ENCODE results near the gene YY1.
"Not testable (repeated sequence)": the region's sequence is repeated elsewhere in the genome, so short reads cannot be mapped to it uniquely, and the experiment has no call there.

The YY1 gene

GRCh38 chr14:100279133-100279532 lies 40.2 kb downstream of the YY1 start:
- Mint-ChIP-seq H3K27ac (no peak overlapping the region), H3K4me3 (no peak overlapping the region), H3K9me3 (no peaks in the 10 kb centered on the region), H3K4me1 (ENCODE audit: low read depth) (peaks cover 44% of the 10 kb centered on the region), H3K27me3 (peaks cover under 1% of the 10 kb centered on the region), H3K36me3 (ENCODE audit: low read depth) (peaks cover 90% of the 10 kb centered on the region)
- intact Hi-C loops (cut with micrococcal nuclease) = loop anchor here (5.0 kb wide), 1 partner anchor 37 kb away; no protein-coding TSS in a partner anchor

DNA sequence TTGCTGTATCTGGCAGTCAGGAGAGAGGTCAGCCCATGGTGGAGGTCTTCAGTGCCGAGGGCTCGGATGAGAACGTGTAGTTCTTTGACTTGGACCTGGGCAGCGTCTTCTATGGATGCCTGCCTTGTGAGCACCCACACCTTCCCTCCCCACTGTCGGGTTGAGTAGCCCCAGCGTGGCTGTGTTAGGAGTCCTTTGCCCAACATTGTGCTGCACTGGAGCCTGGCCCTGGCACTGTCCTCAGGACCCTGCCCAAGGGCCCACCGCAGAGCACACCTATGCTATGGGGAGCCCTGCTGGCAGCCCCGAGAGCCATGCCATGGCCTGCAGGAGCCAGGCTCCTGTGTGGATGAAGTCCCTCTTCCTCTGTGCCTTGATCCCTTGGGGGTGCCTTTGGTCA lies 40.6 kb downstream of the YY1 start:
- Mint-ChIP-seq H3K27ac (no peak overlapping the region), H3K9me3 (no peaks in the 10 kb centered on the region), H3K4me3 (no peak overlapping the region), H3K4me1 (ENCODE audit: low read depth) (peaks cover 44% of the 10 kb centered on the region), H3K36me3 (ENCODE audit: low read depth) (peaks cover 86% of the 10 kb centered on the region), H3K27me3 (peaks cover 5% of the 10 kb centered on the region)
- intact Hi-C loops (cut with micrococcal nuclease) = loop anchor here (5.0 kb wide), 1 partner anchor 37 kb away; no protein-coding TSS in a partner anchor

DNA sequence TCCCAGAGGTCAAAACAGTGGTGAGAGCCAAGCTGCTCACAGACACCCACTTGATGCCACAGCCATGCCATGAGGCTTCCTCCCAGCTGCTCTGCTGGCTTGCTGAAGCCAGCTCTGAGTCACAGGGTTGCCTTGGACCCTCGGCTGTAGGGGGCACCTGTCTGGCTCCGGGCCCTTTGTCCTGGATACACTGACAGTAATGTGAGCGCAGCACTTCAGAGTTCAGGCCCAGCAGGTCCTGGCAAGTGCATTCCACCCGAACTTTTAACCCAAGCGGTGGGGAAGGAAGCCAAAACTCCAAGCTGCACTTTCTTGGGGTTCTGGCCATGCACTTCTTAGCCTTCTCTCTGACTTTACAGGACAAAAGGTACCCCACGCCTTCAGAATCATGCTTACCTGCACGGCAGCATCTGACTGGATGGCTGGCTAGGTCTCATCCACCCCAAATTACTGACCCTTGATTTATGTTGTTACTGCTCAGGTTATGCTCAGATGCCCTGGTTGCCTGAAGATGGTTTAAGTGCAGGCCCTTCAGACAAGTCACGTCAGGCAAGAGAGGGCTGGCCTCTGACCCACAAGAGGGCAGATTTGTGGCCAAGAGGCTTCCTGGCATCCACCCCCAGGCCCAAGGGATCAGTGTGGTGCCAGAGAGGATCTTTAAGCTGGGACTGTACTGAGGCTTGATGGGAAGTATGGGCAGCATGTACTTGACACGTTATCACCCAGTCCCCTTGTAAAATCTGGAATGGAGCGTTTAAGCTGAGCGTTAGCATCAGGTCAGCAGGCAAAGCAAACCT lies 42.5 kb downstream of the YY1 start:
- Mint-ChIP-seq H3K4me1 (ENCODE audit: low read depth) (peaks cover 39% of the 10 kb centered on the region), H3K4me3 (no peak overlapping the region), H3K27me3 (peaks cover 5% of the 10 kb centered on the region), H3K9me3 (no peaks in the 10 kb centered on the region), H3K27ac (no peak overlapping the region), H3K36me3 (ENCODE audit: low read depth) (peaks cover 67% of the 10 kb centered on the region)
- intact Hi-C loops (cut with micrococcal nuclease) = loop anchor here (10.0 kb wide), 1 partner anchor 373 kb away; no protein-coding TSS in a partner anchor

DNA sequence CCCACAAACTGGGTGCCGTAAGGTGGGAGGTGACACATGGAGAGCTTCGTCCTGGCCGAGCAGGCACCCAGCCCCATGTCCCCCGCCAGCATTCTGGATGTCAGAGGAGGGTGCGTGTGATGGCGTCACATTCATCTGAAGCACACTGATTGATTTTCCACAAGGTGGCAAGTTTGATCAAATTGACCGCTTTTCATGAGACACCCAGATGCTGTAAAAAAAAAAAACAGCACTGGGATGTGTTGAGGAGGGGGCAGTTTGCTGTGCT lies 43.1 kb downstream of the YY1 start:
- no peaks in the 10 kb centered on the region for H3K9me3 Mint-ChIP-seq
- peaks cover 39% of the 10 kb centered on the region for H3K4me1 Mint-ChIP-seq (ENCODE audit: low read depth)
- intact Hi-C loops (cut with micrococcal nuclease) = loop anchor here (10.0 kb wide), 1 partner anchor 373 kb away; no protein-coding TSS in a partner anchor
- H3K36me3 Mint-ChIP-seq (ENCODE audit: low read depth) = peaks cover 61% of the 10 kb centered on the region
- no peak overlapping the region for H3K27ac Mint-ChIP-seq
- peaks cover 5% of the 10 kb centered on the region for H3K27me3 Mint-ChIP-seq
- no peak overlapping the region for H3K4me3 Mint-ChIP-seq

DNA sequence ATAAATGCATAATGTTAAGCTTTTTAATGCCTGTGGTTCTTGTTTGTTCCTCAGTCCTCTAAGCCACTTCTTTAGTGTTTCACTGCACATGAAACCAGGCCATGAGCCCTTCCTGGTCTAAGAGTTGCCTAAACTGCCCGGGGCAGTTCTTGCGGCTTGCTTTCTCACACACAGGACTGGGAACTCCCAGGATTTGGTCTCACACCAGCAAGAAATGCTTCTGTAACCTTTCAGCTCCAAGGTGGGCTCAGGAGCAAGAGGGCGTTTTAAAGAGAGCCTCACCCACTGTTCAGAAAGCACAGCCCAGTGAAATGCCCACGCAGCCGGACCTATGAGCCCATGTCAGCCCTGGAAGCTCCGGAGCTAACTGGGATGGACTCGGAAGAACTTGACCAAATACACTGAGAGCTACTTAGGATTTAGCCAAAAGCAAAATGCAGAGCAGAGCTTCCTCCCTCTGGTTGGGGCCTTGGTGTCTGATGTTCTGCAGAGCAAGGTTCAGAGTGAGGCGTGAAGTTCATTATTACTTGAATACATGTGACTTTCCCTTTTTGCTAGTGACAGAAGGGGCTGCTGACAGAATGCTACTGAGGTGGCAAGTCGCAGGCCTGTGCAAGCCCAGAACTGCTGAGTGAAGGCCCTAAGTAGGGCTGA lies 43.9 kb downstream of the YY1 start:
- Mint-ChIP-seq H3K27me3 (peaks cover 5% of the 10 kb centered on the region), H3K36me3 (ENCODE audit: low read depth) (peaks cover 53% of the 10 kb centered on the region), H3K4me1 (ENCODE audit: low read depth) (peaks cover 34% of the 10 kb centered on the region), H3K27ac (no peak overlapping the region), H3K9me3 (no peaks in the 10 kb centered on the region), H3K4me3 (no peak overlapping the region)
- intact Hi-C loops (cut with micrococcal nuclease) = loop anchor here (10.0 kb wide), 1 partner anchor 372 kb away; no protein-coding TSS in a partner anchor

GRCh38 chr14:100283436-100283835 lies 44.5 kb downstream of the YY1 start:
- not testable (repeated sequence) for H3K27me3 Mint-ChIP-seq, H3K27ac Mint-ChIP-seq, H3K9me3 Mint-ChIP-seq, H3K4me3 Mint-ChIP-seq
- intact Hi-C loops (cut with micrococcal nuclease) = loop anchor here (10.0 kb wide), 1 partner anchor 371 kb away; no protein-coding TSS in a partner anchor
- Mint-ChIP-seq H3K36me3 (ENCODE audit: low read depth) (peaks cover 49% of the 10 kb centered on the region), H3K4me1 (ENCODE audit: low read depth) (peaks cover 32% of the 10 kb centered on the region)

GRCh38 chr14:100283984-100284881 lies 45.3 kb downstream of the YY1 start:
- Mint-ChIP-seq H3K9me3 (no peaks in the 10 kb centered on the region), H3K4me1 (ENCODE audit: low read depth) (peaks cover 24% of the 10 kb centered on the region), H3K27me3 (peaks cover 5% of the 10 kb centered on the region), H3K36me3 (ENCODE audit: low read depth) (peaks cover 52% of the 10 kb centered on the region), H3K4me3 (peak overlapping the region; percentile 77), H3K27ac (peak overlapping the region; percentile 77)
- intact Hi-C loops (cut with micrococcal nuclease) = loop anchor here (10.0 kb wide), 1 partner anchor 371 kb away; no protein-coding TSS in a partner anchor

- intact Hi-C loops (cut with micrococcal nuclease) = loop anchor here (1.0 to 10.0 kb wide), 2 partner anchors 93 to 370 kb away; no protein-coding TSS in a partner anchor
- H3K9me3 Mint-ChIP-seq = no peaks in the 10 kb centered on the region
- peaks cover 52% of the 10 kb centered on the region for H3K36me3 Mint-ChIP-seq (ENCODE audit: low read depth)
- peaks cover 5% of the 10 kb centered on the region for H3K27me3 Mint-ChIP-seq
- peaks cover 21% of the 10 kb centered on the region for H3K4me1 Mint-ChIP-seq (ENCODE audit: low read depth)
- H3K4me3 Mint-ChIP-seq = peak overlapping the region; percentile 77
- H3K27ac Mint-ChIP-seq = peak overlapping the region; percentile 77
These were observed 46.3 kb downstream of the YY1 start for GRCh38 chr14:100285021-100285912.

DNA sequence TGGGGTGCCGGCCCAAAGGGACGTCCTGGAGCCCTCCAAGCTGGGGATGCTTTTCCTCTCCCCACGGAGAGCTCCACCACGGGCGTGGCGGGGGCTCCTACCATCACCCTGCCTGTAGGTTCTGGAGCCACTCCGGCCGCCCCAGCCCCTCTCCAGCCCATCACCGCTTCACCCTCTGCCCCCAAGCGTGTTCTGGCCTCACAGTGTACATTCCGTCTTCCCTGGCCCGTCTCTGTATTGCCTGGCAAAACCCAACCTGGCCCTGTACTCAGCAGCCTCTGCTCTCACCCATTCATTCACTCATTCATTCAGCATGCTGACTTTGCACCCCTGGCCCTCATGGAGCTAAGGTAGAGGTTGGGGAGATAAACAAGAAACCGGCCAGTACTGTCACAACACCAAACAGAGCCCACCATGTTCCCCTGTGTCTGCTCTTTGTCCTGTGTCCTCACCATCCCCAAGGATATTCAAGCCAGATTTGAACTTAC lies 47.0 kb downstream of the YY1 start:
- intact Hi-C loops (cut with micrococcal nuclease) = loop anchor here (1.0 to 10.0 kb wide), 2 partner anchors 92 to 369 kb away; no protein-coding TSS in a partner anchor
- H3K36me3 Mint-ChIP-seq (ENCODE audit: low read depth) = peaks cover 52% of the 10 kb centered on the region
- H3K4me1 Mint-ChIP-seq (ENCODE audit: low read depth) = peaks cover 27% of the 10 kb centered on the region
- H3K27ac Mint-ChIP-seq = peak overlapping the region; percentile 77
- H3K27me3 Mint-ChIP-seq = peaks cover 5% of the 10 kb centered on the region
- no peaks in the 10 kb centered on the region for H3K9me3 Mint-ChIP-seq
- peak overlapping the region; percentile 77 for H3K4me3 Mint-ChIP-seq

DNA sequence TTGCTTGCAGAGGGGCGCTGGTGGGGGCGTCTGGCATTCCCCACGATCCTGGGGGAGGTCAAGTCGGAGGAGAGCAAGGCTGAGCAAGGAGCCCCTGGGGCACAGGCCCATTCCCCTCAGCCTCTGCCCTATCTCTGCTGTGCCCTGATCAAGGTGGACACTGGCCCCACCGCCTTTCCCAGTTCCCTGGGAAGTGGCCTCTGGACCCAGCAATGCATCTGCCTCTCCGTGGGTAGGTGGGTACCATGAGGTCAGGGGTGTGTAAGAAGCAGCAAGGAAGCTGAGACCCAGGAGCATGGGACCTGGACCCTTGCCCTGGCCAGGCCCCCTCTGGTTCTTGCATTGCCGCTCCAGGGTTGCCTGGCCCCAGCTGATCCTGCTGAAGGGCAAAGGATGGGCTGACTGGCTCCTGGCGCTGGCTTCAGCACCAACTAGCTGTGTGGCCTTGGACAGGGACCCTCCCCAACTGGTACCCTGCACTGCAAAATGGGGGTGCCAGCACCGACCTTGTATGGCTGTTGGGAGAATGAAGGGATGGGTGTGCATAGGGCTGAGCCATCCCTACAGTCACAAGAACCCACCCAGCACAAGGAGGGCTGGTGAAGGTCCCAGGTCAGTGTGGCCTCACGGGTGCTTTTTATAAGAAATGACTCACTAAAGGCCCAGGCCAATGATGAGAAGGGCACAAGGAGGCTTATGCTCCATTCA lies 47.7 kb downstream of the YY1 start:
- no peaks in the 10 kb centered on the region for H3K9me3 Mint-ChIP-seq
- peak overlapping the region; percentile 77 for H3K27ac Mint-ChIP-seq
- peaks cover 30% of the 10 kb centered on the region for H3K4me1 Mint-ChIP-seq (ENCODE audit: low read depth)
- no peak overlapping the region for H3K4me3 Mint-ChIP-seq
- intact Hi-C loops (cut with micrococcal nuclease) = loop anchor here (10.0 kb wide), 1 partner anchor 368 kb away; no protein-coding TSS in a partner anchor
- H3K27me3 Mint-ChIP-seq = peaks cover 5% of the 10 kb centered on the region
- peaks cover 52% of the 10 kb centered on the region for H3K36me3 Mint-ChIP-seq (ENCODE audit: low read depth)

DNA sequence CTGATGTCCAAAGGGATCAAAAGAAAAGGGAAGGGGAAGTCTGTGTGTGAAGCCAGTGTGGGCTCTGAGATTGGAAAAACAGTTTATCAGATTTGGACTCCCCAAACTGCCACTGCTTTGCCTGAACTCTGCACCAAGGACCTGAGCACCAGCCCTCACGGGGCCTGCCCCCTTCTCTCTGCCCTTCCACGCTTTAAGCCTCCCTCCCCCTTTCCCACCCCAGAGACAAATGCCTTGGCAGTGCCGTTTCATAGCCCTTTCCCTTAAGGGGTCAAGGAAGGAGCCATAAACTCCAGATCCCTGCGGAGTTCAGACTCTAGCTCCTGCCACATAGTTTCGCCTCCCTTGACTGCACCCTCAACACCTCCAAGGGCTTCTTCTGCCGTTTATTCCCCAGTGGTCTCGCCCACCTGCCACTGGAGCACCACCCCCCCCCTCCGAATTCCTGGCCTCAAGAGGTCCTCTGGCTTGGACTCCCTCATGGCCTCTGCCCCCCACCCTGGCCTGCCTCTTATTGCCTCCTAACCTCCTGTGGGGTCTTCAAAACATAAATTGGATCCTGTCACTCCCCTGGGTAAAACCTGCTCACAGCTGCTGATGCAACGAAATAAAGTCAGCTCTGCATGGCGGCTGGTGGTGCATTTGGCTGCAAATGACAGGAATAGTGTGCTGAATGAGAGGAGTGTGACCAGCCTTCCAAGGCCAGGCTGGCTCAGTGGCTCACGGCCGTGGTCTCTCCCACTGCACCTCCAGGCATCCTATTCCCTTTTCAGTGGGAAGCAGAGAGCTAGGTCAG lies 48.5 kb downstream of the YY1 start:
- H3K4me3 Mint-ChIP-seq = no peak overlapping the region
- H3K4me1 Mint-ChIP-seq (ENCODE audit: low read depth) = peaks cover 30% of the 10 kb centered on the region
- intact Hi-C loops (cut with micrococcal nuclease) = loop anchor here (10.0 kb wide), 1 partner anchor 367 kb away; no protein-coding TSS in a partner anchor
- peaks cover 52% of the 10 kb centered on the region for H3K36me3 Mint-ChIP-seq (ENCODE audit: low read depth)
- peaks cover 5% of the 10 kb centered on the region for H3K27me3 Mint-ChIP-seq
- no peak overlapping the region for H3K27ac Mint-ChIP-seq
- H3K9me3 Mint-ChIP-seq = no peaks in the 10 kb centered on the region

DNA sequence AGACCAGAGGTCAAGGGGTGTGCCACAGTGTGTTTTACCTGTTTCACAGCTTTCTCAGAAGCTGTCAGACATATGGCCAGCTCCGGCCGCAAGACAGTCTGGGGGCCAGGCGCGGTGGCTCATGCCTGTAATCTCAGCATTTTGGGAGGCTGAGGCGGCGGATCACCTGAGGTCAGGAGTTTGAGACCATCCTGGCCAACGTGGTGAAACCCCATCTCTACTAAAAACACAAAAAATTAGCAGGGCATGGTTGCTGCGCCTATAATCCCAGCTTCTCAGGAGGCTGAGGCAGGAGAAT lies 49.0 kb downstream of the YY1 start:
- peaks cover 30% of the 10 kb centered on the region for H3K4me1 Mint-ChIP-seq (ENCODE audit: low read depth)
- intact Hi-C loops (cut with micrococcal nuclease) = loop anchor here (10.0 kb wide), 1 partner anchor 367 kb away; no protein-coding TSS in a partner anchor
- H3K9me3 Mint-ChIP-seq, H3K4me3 Mint-ChIP-seq, H3K27me3 Mint-ChIP-seq, H3K27ac Mint-ChIP-seq: not testable (repeated sequence)
- H3K36me3 Mint-ChIP-seq (ENCODE audit: low read depth) = peaks cover 52% of the 10 kb centered on the region
